AG04449 (cell line): ENCODE results near the gene CLDN20.

Experiments used
- CTCF ChIA-PET: fragments of 350-600 bp; formaldehyde crosslinking; extraction: SDS; loops from one replicate; lab custom pipeline; 2021; ENCODE audit warnings: antibody characterized with exemption; lab: Yijun Ruan, JAX
- POLR2A ChIA-PET: fragments of 400-600, 350-600 bp; formaldehyde crosslinking; extraction: SDS; loops from one replicate; lab custom pipeline; 2020; ENCODE audit warnings: antibody characterized with exemption, inconsistent platforms; lab: Yijun Ruan, JAX
- DNase-seq: peaks from one replicate; pipeline ENCODE4 v3.0.0-alpha.2; 2010; ENCODE audit warnings: low read depth, low spot score
- H3K4me3 ChIP-seq: 2 replicates; pipeline ENCODE4 v1.5.1; 2011; ENCODE audit warnings: low read depth, mild to moderate bottlenecking, control low read depth, low read length
- TF ChIP-seq, protein P1 (sequence below): IDR thresholded peaks from one replicate; pipeline ENCODE4 v1.5.1; 2011; ENCODE audit warnings: mild to moderate bottlenecking, moderate library complexity, low read length, control low read depth, inconsistent platforms; ENCODE audit not compliant: insufficient read depth; ENCODE audit errors: missing control alignments

Gene CLDN20

DNA sequence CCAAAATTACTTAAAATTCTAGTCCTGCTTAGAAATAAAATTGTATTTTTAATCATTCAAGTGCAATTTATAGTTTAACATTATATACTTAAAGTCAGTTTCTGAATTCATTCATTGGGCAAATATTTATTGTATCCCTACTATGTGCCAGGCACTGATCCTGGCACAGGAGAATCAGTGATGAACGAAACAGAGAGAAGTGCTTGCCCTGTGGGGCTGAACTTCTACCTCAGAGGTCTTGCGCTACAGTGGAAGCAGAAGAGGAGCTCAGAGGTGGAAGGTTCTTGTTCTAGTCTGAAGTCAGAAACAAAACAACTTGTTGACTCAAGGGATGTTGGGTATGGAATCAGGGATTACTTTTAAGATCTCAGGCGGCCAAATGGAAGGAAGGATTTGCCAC, 6.0 kb downstream of the CLDN20 start:
- ChIA-PET POLR2A (no interaction called here), CTCF (interaction anchor here (0.5 to 5.0 kb wide), 9 partner anchors 9 to 899 kb away, joined by 3 to 34 read pairs (median 8); no protein-coding TSS in a partner anchor)
- H3K4me3 ChIP-seq: no peak overlapping the region
- TF ChIP-seq, protein P1, sequence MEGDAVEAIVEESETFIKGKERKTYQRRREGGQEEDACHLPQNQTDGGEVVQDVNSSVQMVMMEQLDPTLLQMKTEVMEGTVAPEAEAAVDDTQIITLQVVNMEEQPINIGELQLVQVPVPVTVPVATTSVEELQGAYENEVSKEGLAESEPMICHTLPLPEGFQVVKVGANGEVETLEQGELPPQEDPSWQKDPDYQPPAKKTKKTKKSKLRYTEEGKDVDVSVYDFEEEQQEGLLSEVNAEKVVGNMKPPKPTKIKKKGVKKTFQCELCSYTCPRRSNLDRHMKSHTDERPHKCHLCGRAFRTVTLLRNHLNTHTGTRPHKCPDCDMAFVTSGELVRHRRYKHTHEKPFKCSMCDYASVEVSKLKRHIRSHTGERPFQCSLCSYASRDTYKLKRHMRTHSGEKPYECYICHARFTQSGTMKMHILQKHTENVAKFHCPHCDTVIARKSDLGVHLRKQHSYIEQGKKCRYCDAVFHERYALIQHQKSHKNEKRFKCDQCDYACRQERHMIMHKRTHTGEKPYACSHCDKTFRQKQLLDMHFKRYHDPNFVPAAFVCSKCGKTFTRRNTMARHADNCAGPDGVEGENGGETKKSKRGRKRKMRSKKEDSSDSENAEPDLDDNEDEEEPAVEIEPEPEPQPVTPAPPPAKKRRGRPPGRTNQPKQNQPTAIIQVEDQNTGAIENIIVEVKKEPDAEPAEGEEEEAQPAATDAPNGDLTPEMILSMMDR: no peak
- DNase-seq: no peak

DNA sequence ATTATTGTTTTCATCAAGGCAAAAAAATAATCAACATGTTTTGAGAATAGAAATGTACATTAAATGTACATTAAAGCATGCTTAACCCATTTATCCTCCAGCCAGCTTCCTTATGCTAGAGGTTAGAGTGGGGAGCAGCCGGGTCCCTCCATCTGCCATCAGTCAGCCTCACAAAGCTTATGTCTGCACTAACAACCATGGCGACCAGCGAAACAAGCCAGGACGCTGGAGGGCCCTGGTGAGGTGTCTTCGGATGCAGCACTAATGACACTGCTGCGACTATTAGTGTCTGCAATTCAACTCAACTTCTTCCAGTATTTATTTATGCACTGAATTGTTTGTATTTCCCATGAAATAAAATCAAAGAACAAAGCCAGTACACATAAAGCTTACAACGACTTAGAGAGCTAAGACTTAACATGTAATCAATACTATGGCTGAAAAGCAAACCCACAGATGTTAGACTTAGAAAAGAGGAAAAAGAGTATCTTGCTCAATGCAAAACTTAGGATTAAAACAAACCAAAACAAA, 6.8 kb downstream of the CLDN20 start:
- CTCF ChIA-PET: interaction anchor here (0.6 to 5.0 kb wide), 9 partner anchors 9 to 342 kb away, joined by 3 to 34 read pairs (median 6); no protein-coding TSS in a partner anchor
- TF ChIP-seq, protein P1: no peak
- H3K4me3 ChIP-seq: no peak overlapping the region
- POLR2A ChIA-PET: no interaction called here
- no peak for DNase-seq

DNA sequence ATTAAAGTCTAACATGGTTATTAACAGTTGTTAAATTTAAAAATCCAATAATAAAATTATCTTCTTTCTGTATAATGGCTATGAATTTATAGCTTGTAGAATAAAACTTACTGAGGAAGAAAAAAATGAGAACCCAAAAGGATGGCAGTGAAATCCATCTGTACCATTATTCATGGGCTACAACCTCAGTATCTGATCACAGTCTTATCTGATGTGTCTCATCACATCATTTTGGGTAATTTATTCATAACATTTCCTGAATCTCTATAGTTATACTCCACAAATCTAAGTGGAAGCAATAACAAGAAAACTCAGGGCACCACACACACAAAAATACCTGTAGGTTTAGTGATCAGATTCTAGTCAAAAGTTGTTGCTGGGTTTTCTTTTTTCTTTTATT, 7.3 kb downstream of the CLDN20 start:
- TF ChIP-seq, protein P1: no peak
- H3K4me3 ChIP-seq: no peak overlapping the region
- CTCF ChIA-PET: interaction anchor here (1.2 to 3.5 kb wide), 6 partner anchors 9 to 343 kb away, joined by 3 to 18 read pairs (median 7); no protein-coding TSS in a partner anchor
- no peak for DNase-seq
- POLR2A ChIA-PET: no interaction called here

DNA sequence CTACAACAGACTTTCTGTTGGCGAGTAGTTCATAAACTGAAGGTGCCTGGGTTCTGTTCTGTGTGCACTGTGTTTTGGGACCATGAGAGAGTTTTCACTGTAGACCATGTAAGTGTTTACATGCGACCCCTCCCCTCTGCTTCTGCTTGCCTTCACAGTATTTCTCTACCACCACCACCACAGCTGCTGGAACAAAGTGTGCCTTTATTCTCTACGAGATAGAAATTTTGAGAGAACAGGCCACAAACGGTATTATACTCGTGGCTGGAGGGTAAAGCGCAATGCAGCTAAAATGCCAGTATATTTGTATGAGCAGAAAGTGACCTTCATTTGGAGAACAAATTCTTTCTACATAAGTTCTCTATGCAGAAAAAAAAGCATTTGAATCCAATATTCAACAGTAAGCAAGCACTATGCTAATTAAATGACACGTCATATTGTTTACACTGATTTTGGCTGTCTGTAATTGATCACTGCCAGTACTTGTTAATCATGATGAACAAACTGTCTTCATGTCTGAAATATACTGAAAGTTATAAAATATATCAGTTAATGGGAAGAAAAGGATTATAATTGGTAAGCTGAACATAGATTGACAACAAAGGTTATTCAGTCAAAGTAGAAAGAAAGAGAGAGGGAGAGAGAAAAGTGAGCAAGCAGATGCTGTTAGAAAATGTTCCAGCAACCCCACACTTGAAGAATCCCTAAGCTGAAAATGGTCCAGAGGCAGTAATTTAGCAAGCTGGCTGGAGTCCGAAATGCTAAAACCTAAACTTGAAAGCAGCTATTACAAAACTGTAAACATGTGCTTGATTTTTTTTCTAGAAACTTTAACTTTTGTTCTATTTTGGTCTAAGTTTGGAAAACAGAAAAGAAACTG, 8.8 kb downstream of the CLDN20 start:
- no peak overlapping the region for H3K4me3 ChIP-seq
- TF ChIP-seq, protein P1: no peak
- DNase-seq: no peak
- ChIA-PET CTCF (interaction anchor here (1.0 to 3.5 kb wide), 5 partner anchors 14 to 344 kb away, joined by 3 to 18 read pairs (median 8); no protein-coding TSS in a partner anchor), POLR2A (no interaction called here)

DNA sequence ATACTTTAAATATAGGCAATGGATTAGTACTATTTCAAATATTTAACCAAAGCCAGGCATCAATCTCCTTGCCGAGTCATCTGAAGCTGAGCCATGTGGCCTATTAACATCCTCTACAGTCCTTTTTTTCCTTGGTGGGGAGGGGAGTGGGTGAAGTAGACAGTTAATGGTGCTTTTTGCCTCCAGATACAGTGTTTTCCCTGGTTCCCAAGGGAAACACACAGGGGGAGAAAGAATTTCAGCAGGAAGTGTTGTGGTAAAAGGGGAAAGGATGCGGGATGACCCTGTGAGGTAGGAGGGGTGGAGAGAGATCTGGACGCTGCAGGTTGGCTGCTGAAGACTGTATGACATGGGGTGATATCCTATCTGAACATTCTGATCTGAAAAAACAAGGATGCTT, 9.6 kb downstream of the CLDN20 start:
- CTCF ChIA-PET: interaction anchor here (1.2 to 3.5 kb wide), 5 partner anchors 13 to 345 kb away, joined by 4 to 18 read pairs (median 8); no protein-coding TSS in a partner anchor
- DNase-seq: peak; percentile 79
- TF ChIP-seq, protein P1: no peak
- POLR2A ChIA-PET: no interaction called here
- no peak overlapping the region for H3K4me3 ChIP-seq

DNA sequence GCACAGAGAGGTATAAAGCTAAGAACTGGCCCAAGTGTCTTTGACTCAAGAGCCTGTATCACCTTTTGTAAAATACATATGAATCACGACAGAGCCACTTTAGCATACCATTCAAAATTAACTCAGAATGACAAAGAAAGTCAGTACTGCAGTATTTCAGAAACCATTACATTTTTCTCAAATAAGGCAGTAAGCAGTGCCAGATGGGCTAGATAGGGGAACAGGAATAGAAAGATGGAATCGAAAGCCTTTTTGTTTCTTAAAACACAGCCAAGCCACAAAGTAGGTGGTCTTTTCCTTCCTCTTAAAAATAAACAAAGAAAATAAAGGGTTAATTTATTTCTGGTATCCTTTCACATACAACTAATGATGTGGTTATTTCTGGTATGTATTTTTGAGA, 10.3 kb downstream of the CLDN20 start:
- TF ChIP-seq, protein P1: no peak
- CTCF ChIA-PET: interaction anchor here (1.2 to 2.8 kb wide), 2 partner anchors 16 to 96 kb away, joined by 4 to 13 read pairs; no protein-coding TSS in a partner anchor
- no peak for DNase-seq
- POLR2A ChIA-PET: no interaction called here
- no peak overlapping the region for H3K4me3 ChIP-seq
